SK-N-SH (cell line): Measurements from ENCODE around the gene ZDHHC8. TPM values are rescaled to one million over a fixed set of nuclear protein-coding genes. Genes with fewer than 3 reads are reported as not detected.

Experiments used
- CTCF ChIA-PET: fragments of 300-600, 350-600 bp; formaldehyde crosslinking; extraction: SDS; loops from one replicate; lab custom pipeline; 2021; lab: Yijun Ruan, JAX
- POLR2A ChIA-PET: fragments of 350-600 bp; sonication (Branson Sonifier 250); formaldehyde crosslinking; extraction: SDS; loops from one replicate; lab custom pipeline; 2020; ENCODE audit warnings: antibody characterized with exemption, inconsistent platforms; lab: Yijun Ruan, JAX
- DNase-seq: peaks from one replicate; pipeline ENCODE4 v3.0.0; 2012
- H2AFZ ChIP-seq: fragments of 200-600 bp; sonication (generic); 2 replicates; pipeline ENCODE4 v1.8.1; 2016; ENCODE audit warnings: antibody characterized with exemption, mild to moderate bottlenecking, low read depth
- H3F3A ChIP-seq: fragments of 200-600 bp; sonication (generic); replicated peaks from 2 replicates; pipeline ENCODE3; 2016; ENCODE audit warnings: antibody characterized with exemption, mild to moderate bottlenecking; ENCODE audit not compliant: insufficient read depth
- H3K27ac ChIP-seq, 2 experiments: fragments of 200-500 bp in 1 of 2; fragments of 200-600 bp in 1 of 2; sonication (Bioruptor generic) in 1 of 2; sonication (generic), shearing (Covaris generic) in 1 of 2; 2 replicates each; pipeline versions ENCODE4 v1.5.1 to v1.6.1; 2014 to 2016; ENCODE audit warnings: low read depth in 2 of 2, inconsistent platforms in 1 of 2, low read length in 1 of 2, mild to moderate bottlenecking in 1 of 2, mixed read lengths in 1 of 2
- H3K27me3 ChIP-seq: fragments of 200-600 bp; sonication (generic), shearing (Covaris generic); 2 replicates; pipeline ENCODE4 v1.6.1; 2016; ENCODE audit warnings: mixed run types; ENCODE audit not compliant: insufficient read depth
- H3K36me3 ChIP-seq, 2 experiments: fragments of 200-500 bp in 1 of 2; fragments of 200-600 bp in 1 of 2; sonication (Bioruptor generic) in 1 of 2; sonication (generic) in 1 of 2; replicated peaks in 1 of 2; 2 replicates each; pipeline versions ENCODE3 to v1.5.1; 2014 to 2016; ENCODE audit warnings: low read length in 1 of 2, mild to moderate bottlenecking in 1 of 2; ENCODE audit not compliant: insufficient read depth in 2 of 2, control insufficient read depth in 1 of 2
- H3K4me1 ChIP-seq, 2 experiments: fragments of 200-500 bp in 1 of 2; fragments of 200-600 bp in 1 of 2; sonication (Bioruptor generic) in 1 of 2; sonication (generic), shearing (Covaris generic) in 1 of 2; 2 replicates each; pipeline versions ENCODE4 v1.5.1 to v1.6.1; 2014 to 2016; ENCODE audit warnings: low read depth in 1 of 2, low read length in 1 of 2, mixed run types in 1 of 2; ENCODE audit not compliant: insufficient read depth in 2 of 2, control insufficient read depth in 1 of 2
- H3K4me2 ChIP-seq: fragments of 200-600 bp; sonication (generic), shearing (Covaris generic); 2 replicates; pipeline ENCODE4 v1.6.1; 2017; ENCODE audit warnings: mixed run types
- H3K4me3 ChIP-seq, 2 experiments: fragments of 200-500 bp in 1 of 2; fragments of 200-600 bp in 1 of 2; sonication (Bioruptor generic) in 1 of 2; sonication (generic), shearing (Covaris generic) in 1 of 2; 2 replicates each; pipeline versions ENCODE4 v1.5.1 to v1.8.1; 2014 to 2016; ENCODE audit warnings: low read depth in 2 of 2, inconsistent platforms in 1 of 2, low read length in 1 of 2, mild to moderate bottlenecking in 1 of 2, mixed read lengths in 1 of 2, moderate library complexity in 1 of 2
- H3K79me2 ChIP-seq: fragments of 200-600 bp; sonication (generic); 2 replicates; pipeline ENCODE4 v1.8.1; 2017; ENCODE audit warnings: mild to moderate bottlenecking; ENCODE audit not compliant: insufficient read depth
- H3K9ac ChIP-seq: fragments of 200-600 bp; sonication (generic); 2 replicates; pipeline ENCODE4 v1.6.1; 2017; ENCODE audit warnings: mixed run types
- H3K9me2 ChIP-seq: fragments of 200-600 bp; sonication (generic); 2 replicates; pipeline ENCODE4 v1.6.1; 2017; ENCODE audit warnings: mixed run types
- H3K9me3 ChIP-seq: fragments of 200-600 bp; sonication (generic); 2 replicates; pipeline ENCODE4 v1.6.1; 2017; ENCODE audit warnings: mixed run types, mild to moderate bottlenecking, moderate library complexity
- H4K20me1 ChIP-seq: fragments of 200-600 bp; sonication (generic); 2 replicates; pipeline ENCODE4 v1.6.1; 2017; ENCODE audit warnings: mild to moderate bottlenecking, mixed run types; ENCODE audit not compliant: insufficient read depth
- ELF1 ChIP-seq: IDR thresholded peaks from 2 replicates; pipeline ENCODE4 v1.4.0; 2012
- EP300 ChIP-seq, 2 experiments: IDR thresholded peaks; 2 replicates each; pipeline versions ENCODE4 v1.4.0 to v1.6.1; 2012; ENCODE audit warnings: borderline replicate concordance in 1 of 2, low read depth in 1 of 2, low read length in 1 of 2
- EZH2phosphoT487 ChIP-seq: fragments of 200-600 bp; sonication (generic); IDR thresholded peaks from 2 replicates; pipeline ENCODE4 v1.6.1; 2017; ENCODE audit warnings: low read depth, mixed run types, mild to moderate bottlenecking, antibody characterized with exemption, moderate library complexity, borderline replicate concordance
- FOXM1 ChIP-seq: IDR thresholded peaks from 2 replicates; pipeline ENCODE4 v1.4.0; 2012; ENCODE audit warnings: low read depth, mild to moderate bottlenecking
- GATA2 ChIP-seq: sonication (generic); formaldehyde crosslinking; IDR thresholded peaks from 2 replicates; pipeline ENCODE4 v1.5.0; 2020; ENCODE audit warnings: mild to moderate bottlenecking, missing genetic modification reagents
- JUND ChIP-seq: IDR thresholded peaks from 2 replicates; pipeline ENCODE4 v1.4.0; 2012
- MXI1 ChIP-seq: IDR thresholded peaks from 2 replicates; pipeline ENCODE4 v1.6.1; 2012; ENCODE audit warnings: mild to moderate bottlenecking, low read depth, low read length, improper control_type of control experiment
- NFIC ChIP-seq: IDR thresholded peaks from 2 replicates; pipeline ENCODE4 v1.4.0; 2012; ENCODE audit warnings: borderline replicate concordance
- RAD21 ChIP-seq: IDR thresholded peaks from 2 replicates; pipeline ENCODE4 v1.6.1; 2012; ENCODE audit warnings: mild to moderate bottlenecking, low read length
- RCOR1 ChIP-seq: fragments of 150-350 bp; IDR thresholded peaks from 2 replicates; pipeline ENCODE4 v1.6.1; 2017; ENCODE audit warnings: antibody characterized with exemption, low read length
- SIN3A ChIP-seq: IDR thresholded peaks from 2 replicates; pipeline ENCODE4 v1.6.1; 2012; ENCODE audit warnings: low read depth, mild to moderate bottlenecking, low read length, moderate library complexity, borderline replicate concordance
- SMC3 ChIP-seq: IDR thresholded peaks from 2 replicates; pipeline ENCODE4 v1.6.1; 2012; ENCODE audit warnings: low read depth, low read length, improper control_type of control experiment
- TAF1 ChIP-seq: IDR thresholded peaks from 2 replicates; pipeline ENCODE4 v1.6.1; 2012; ENCODE audit warnings: low read depth, mild to moderate bottlenecking, low read length, moderate library complexity, borderline replicate concordance
- USF1 ChIP-seq: IDR thresholded peaks from 2 replicates; pipeline ENCODE4 v1.4.0; 2012; ENCODE audit warnings: low read depth, borderline replicate concordance
- WGBS: methylation state at CpG from one replicate; pipeline ENCODE4 v1.1.6; 2017; ENCODE audit warnings: low lambda C conversion rate; 5-methylcytosine and 5-hydroxymethylcytosine counted together
- polyA plus RNA-seq, 3 experiments: library from polyadenylated mRNA; depleted of rRNA; stranded (reverse); fragments of >200 nt; gene quantifications; 2 replicates each; pipeline ENCODE4 v1.2.3, GENCODE V29; 2012
- TF ChIP-seq, protein P1 (sequence below): fragments of 200-600 bp; sonication (generic); IDR thresholded peaks from 2 replicates; pipeline ENCODE4 v1.6.1; 2017; ENCODE audit warnings: antibody characterized with exemption, mild to moderate bottlenecking, moderate library complexity
- TF ChIP-seq, protein P2 (sequence below): IDR thresholded peaks from 2 replicates; pipeline ENCODE4 v1.4.0; 2012; ENCODE audit warnings: low read depth

The ZDHHC8 gene
- polyA plus RNA-seq, 1 of the 3 experiments (the other 2 are of a cell fraction) = 65.3 TPM

DNA sequence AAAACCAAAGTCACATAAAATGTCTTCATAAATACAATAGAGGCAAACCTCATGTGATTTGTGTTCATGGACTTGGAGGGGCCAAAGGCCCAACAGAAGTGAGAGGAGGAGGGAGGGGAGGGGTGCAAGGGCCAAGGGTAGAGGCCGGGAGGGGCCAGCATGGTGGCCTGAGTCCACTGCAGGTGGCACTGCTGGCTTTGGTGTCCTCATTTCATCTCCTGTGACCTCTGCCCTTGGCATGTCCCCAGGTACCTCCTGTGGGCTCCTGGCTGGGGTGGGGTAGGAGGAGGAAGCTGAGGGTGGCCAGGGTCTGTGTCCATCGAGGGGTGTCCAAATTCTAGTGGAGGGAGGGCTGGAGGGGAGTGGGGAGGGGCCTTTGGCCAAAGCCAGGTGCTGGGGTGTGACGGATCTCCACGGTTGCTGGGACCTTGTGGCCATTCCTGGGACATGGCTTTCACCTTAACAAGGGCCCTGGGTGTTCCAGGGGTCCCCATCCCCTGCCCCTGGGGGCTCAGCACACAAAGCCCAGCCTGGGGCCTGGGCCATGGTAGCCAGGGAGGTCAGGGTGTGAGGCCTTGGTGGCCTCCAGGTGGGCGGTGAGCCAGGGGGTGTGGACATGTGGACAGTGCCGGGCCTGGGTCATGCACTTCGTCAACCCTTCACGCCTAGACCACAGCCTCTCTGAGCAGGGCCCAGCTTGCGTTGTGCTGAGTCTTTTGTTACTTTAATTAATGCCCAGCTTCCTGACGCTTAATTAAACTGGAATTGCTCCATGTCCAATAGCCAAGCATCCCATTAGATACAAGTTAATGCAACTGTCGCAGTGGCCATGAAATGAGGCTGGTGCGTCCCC is 39.9 kb downstream of the ZDHHC8 start:
- H3K9me2 ChIP-seq = no peaks in the 10 kb centered on the region
- H3K4me1 ChIP-seq = peaks cover 0 to 3% of the 10 kb centered on the region in 2 experiments; a peak in 1 of 4 replicates
- H3K9me3 ChIP-seq = no peaks in the 10 kb centered on the region
- no peak for DNase-seq
- H3K36me3 ChIP-seq = no peaks in the 10 kb centered on the region
- H3K4me3 ChIP-seq = no peak overlapping the region
- 71% methylated on average over 10 of the region's 12 CpGs for WGBS
- no peak overlapping the region for H2AFZ ChIP-seq
- H3F3A ChIP-seq = no peaks in the 10 kb centered on the region
- ChIA-PET CTCF (interaction anchor here (0.9 to 1.5 kb wide), 3 partner anchors 15 to 64 kb away, joined by 3 to 6 read pairs (median 3); no protein-coding TSS in a partner anchor), POLR2A (no interaction called here)
- no peak for TF ChIP-seq RCOR1
- TF ChIP-seq EP300 (IDR thresholded peaks at IDR 0.05; ENCODE audit: borderline replicate concordance in 1 of 2, low read depth in 1 of 2, low read length in 1 of 2) = no peak
- no peak for TF ChIP-seq RAD21
- no peaks in the 10 kb centered on the region; the same call in 1 of the 2 replicates for H3K27me3 ChIP-seq
- no peak overlapping the region for H3K9ac ChIP-seq
- H4K20me1 ChIP-seq = no peaks in the 10 kb centered on the region
- no peak overlapping the region for H3K27ac ChIP-seq
- no peaks in the 10 kb centered on the region for H3K79me2 ChIP-seq
- H3K4me2 ChIP-seq = no peak overlapping the region

- Histone ChIP-seq H3K4me2 (no peak overlapping the region), H3K9ac (no peak overlapping the region), H3K27ac (no peak overlapping the region), H3K9me2 (no peaks in the 10 kb centered on the region), H3K36me3 (no peaks in the 10 kb centered on the region), H4K20me1 (no peaks in the 10 kb centered on the region)
- ChIA-PET POLR2A (no interaction called here), CTCF (interaction anchor here (0.9 to 1.5 kb wide), 2 partner anchors 15 to 64 kb away, joined by 3 to 6 read pairs; no protein-coding TSS in a partner anchor)
- WGBS = 64% methylated on average over 7 of the region's 10 CpGs
- TF ChIP-seq RCOR1 (no peak), JUND (no peak), SIN3A (no peak), USF1 (no peak), FOXM1 (no peak)
- TF ChIP-seq, all 33 proteins: peak for 0
- Histone ChIP-seq H2AFZ (no peak overlapping the region), H3K79me2 (no peaks in the 10 kb centered on the region), H3K4me3 (no peak overlapping the region), H3K9me3 (no peaks in the 10 kb centered on the region), H3K4me1 (peaks cover 0 to 3% of the 10 kb centered on the region in 2 experiments; a peak in 1 of 4 replicates), H3K27me3 (no peaks in the 10 kb centered on the region; the same call in 1 of the 2 replicates), H3F3A (no peaks in the 10 kb centered on the region)
- no peak for DNase-seq
Measured at GRCh38 chr22:20172141-20172613, 40.6 kb downstream of the ZDHHC8 start.

DNA sequence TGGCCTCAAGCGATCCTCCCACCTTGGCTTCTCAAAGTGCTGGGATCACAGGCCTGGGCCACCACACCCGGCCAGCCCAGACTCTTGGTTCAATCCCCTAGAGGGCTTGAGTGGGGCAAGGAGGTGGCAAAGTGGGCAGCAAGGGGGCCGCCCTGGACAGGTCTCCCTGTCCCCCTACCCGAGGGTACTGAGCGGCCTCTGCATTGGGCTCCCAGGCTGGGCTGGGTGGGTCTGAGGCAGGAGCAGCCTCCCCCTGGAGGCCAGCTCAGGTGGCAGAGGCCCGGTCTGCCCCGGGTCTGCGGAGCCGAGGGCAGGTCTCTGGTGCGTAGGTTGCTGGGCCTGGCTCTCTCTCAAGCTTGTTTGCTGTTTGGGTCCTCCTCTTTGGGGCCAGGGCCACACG is 41.6 kb downstream of the ZDHHC8 start:
- Histone ChIP-seq H3K9me3 (no peaks in the 10 kb centered on the region), H3K4me1 (peaks cover 0 to 3% of the 10 kb centered on the region in 2 experiments; a peak in 1 of 4 replicates), H4K20me1 (no peaks in the 10 kb centered on the region), H3K9ac (no peak overlapping the region), H3K36me3 (no peaks in the 10 kb centered on the region), H3K4me2 (no peak overlapping the region), H3K79me2 (no peaks in the 10 kb centered on the region), H3K9me2 (no peaks in the 10 kb centered on the region), H3F3A (no peaks in the 10 kb centered on the region), H3K4me3 (no peak overlapping the region), H3K27ac (no peak overlapping the region), H2AFZ (no peak overlapping the region), H3K27me3 (no peaks in the 10 kb centered on the region; the same call in 1 of the 2 replicates)
- ChIA-PET CTCF (interaction anchor here (1.4 kb wide), 1 partner anchor 38 kb away, joined by 3 read pairs; no protein-coding TSS in a partner anchor), POLR2A (no interaction called here)
- DNase-seq = no peak
- 37% methylated on average over 3 of the region's 11 CpGs for WGBS
- TF ChIP-seq MXI1 (no peak), TAF1 (no peak), SMC3 (no peak), ELF1 (no peak), USF1 (no peak), GATA2 (no peak), NFIC (no peak), EZH2phosphoT487 (no peak), EP300 (IDR thresholded peaks at IDR 0.05; ENCODE audit: borderline replicate concordance in 1 of 2, low read depth in 1 of 2, low read length in 1 of 2) (no peak)
- TF ChIP-seq, protein P1, sequence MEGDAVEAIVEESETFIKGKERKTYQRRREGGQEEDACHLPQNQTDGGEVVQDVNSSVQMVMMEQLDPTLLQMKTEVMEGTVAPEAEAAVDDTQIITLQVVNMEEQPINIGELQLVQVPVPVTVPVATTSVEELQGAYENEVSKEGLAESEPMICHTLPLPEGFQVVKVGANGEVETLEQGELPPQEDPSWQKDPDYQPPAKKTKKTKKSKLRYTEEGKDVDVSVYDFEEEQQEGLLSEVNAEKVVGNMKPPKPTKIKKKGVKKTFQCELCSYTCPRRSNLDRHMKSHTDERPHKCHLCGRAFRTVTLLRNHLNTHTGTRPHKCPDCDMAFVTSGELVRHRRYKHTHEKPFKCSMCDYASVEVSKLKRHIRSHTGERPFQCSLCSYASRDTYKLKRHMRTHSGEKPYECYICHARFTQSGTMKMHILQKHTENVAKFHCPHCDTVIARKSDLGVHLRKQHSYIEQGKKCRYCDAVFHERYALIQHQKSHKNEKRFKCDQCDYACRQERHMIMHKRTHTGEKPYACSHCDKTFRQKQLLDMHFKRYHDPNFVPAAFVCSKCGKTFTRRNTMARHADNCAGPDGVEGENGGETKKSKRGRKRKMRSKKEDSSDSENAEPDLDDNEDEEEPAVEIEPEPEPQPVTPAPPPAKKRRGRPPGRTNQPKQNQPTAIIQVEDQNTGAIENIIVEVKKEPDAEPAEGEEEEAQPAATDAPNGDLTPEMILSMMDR = no peak
- TF ChIP-seq, protein P2, sequence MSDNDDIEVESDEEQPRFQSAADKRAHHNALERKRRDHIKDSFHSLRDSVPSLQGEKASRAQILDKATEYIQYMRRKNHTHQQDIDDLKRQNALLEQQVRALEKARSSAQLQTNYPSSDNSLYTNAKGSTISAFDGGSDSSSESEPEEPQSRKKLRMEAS = no peak
